AG04450 (cell line): ENCODE data around the gene LZTS3. TPM values are rescaled to one million over a fixed set of nuclear protein-coding genes. Genes with fewer than 3 reads are reported as not detected.

Experiments
- CTCF ChIA-PET: fragments of 300-600, 350-600 bp; formaldehyde crosslinking; extraction: SDS; loops from one replicate; lab custom pipeline; 2022; ENCODE audit warnings: antibody characterized with exemption, inconsistent platforms; lab: Charles Lee
- POLR2A ChIA-PET: fragments of 350-600 bp; formaldehyde crosslinking; extraction: SDS; loops from one replicate; lab custom pipeline; 2021; ENCODE audit warnings: antibody characterized with exemption, inconsistent platforms; lab: Yijun Ruan, JAX
- DNase-seq: peaks from one replicate; pipeline ENCODE4 v3.0.0-alpha.2; 2011; ENCODE audit warnings: low read depth, low spot score
- H3K27ac ChIP-seq: one replicate; pipeline ENCODE4 v1.5.1; 2012; ENCODE audit warnings: low read depth, low read length, control low read depth
- H3K27me3 ChIP-seq: one replicate; pipeline ENCODE4 v1.6.0; 2012; ENCODE audit warnings: low read length; ENCODE audit not compliant: control insufficient read depth, insufficient read depth
- H3K4me3 ChIP-seq: 2 replicates; pipeline ENCODE4 v1.5.1; 2011; ENCODE audit warnings: mild to moderate bottlenecking, low read depth, low read length, control low read depth
- H3K9me3 ChIP-seq: 2 replicates; pipeline ENCODE4 v1.5.1; 2012; ENCODE audit warnings: low read length; ENCODE audit not compliant: control insufficient read depth, insufficient read depth
- polyA plus RNA-seq: library from polyadenylated mRNA; depleted of rRNA; stranded (reverse); fragments of >200 nt; gene quantifications from 2 replicates; pipeline ENCODE4 v1.2.3, GENCODE V29; 2011
- TF ChIP-seq, protein P1 (sequence below): IDR thresholded peaks from 2 replicates; pipeline ENCODE4 v1.5.1; 2011; ENCODE audit warnings: low read depth, low read length, control low read depth, inconsistent platforms

The LZTS3 gene
- polyA plus RNA-seq, 1 experiment: 2.0 TPM

DNA sequence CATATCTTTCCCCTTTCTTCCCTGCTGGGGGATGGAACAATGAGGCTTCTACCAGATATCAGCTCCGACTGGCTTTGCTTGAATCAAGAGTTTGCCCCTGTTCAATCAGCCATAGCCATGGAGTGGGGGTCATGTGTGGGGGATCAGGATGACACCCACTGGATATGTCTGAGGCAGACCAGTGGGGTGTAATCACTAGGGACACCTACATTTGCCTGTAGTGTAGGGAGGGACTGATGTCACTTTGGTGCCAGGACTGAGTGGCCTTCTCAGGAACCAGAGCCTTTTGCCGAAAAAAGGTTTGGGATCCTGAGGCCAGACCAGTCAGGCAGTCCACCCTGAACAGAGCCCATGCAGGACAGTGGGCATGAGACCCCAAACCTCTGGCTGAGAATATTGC lies 37.0 kb upstream of the LZTS3 start:
- Histone ChIP-seq H3K27ac (peak overlapping the region; percentile 42), H3K4me3 (peak overlapping the region; percentile 85), H3K9me3 (no peaks in the 10 kb centered on the region; the same call in 1 of the 2 replicates), H3K27me3 (no peaks in the 10 kb centered on the region)
- POLR2A ChIA-PET: no interaction called here
- no peak for DNase-seq
- TF ChIP-seq, protein P1, sequence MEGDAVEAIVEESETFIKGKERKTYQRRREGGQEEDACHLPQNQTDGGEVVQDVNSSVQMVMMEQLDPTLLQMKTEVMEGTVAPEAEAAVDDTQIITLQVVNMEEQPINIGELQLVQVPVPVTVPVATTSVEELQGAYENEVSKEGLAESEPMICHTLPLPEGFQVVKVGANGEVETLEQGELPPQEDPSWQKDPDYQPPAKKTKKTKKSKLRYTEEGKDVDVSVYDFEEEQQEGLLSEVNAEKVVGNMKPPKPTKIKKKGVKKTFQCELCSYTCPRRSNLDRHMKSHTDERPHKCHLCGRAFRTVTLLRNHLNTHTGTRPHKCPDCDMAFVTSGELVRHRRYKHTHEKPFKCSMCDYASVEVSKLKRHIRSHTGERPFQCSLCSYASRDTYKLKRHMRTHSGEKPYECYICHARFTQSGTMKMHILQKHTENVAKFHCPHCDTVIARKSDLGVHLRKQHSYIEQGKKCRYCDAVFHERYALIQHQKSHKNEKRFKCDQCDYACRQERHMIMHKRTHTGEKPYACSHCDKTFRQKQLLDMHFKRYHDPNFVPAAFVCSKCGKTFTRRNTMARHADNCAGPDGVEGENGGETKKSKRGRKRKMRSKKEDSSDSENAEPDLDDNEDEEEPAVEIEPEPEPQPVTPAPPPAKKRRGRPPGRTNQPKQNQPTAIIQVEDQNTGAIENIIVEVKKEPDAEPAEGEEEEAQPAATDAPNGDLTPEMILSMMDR: no peak
- CTCF ChIA-PET: interaction anchor here (0.5 to 2.7 kb wide), 2 partner anchors 8 to 52 kb away, joined by 3 to 16 read pairs; no protein-coding TSS in a partner anchor

DNA sequence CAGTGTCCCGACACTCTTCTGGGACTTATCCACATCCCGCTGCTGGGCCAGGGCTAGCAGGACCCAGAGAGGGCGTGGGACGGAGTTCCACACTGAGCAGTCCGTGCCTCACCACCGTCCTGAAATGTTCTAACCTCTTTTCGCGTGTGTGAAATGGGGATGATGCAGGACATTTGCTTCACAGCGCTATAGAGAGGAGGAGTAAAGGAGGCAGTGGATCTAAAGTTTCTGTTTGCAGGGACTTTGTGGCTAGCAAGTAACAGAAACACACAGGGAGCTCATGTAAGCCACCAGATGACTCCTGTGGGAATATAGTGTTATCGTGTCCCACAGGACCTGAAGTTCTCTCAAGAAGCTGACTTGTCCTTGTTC lies 36.6 kb upstream of the LZTS3 start:
- Histone ChIP-seq H3K9me3 (no peaks in the 10 kb centered on the region; the same call in 1 of the 2 replicates), H3K27me3 (no peaks in the 10 kb centered on the region), H3K4me3 (peak overlapping the region; percentile 85), H3K27ac (peak overlapping the region; percentile 75)
- TF ChIP-seq, protein P1: no peak
- ChIA-PET POLR2A (no interaction called here), CTCF (interaction anchor here (2.7 kb wide), 1 partner anchor 9 kb away, joined by 16 read pairs; no protein-coding TSS in a partner anchor)
- no peak for DNase-seq

DNA sequence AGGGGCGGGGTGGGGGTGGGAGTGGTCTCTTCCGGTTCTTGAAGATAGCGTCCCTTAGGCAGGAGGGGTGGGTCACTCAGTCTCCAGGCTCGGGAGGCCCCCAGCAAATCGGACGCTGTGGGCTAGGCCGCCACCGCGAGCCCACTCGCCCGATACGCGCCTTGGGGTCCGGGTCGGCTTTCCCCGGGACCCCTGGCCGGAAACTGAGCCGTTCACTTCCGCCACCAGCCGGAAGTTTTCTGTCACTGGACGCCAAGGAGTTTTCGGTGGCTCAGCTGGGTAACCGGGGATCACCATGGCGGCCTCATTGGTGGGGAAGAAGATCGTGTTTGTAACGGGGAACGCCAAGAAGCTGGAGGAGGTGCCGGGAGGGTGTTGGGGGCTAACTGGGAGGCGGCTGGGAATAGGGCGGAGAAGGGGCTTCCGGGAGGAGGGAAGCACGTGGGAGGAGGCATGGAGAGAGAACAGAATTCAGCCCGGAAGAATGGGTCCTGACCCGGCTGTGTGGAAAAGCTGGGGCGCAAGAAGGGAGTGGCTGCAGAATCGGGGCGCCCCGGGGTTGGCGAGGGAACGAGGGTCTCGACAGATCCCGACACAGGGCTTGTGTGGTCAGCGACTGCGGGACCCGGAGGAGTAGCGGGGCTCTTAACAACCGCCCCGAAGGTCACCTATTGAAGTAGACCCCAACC lies 36.1 kb upstream of the LZTS3 start, which contains the start of gene ITPA:
Gene ITPA, plus strand, starts transcription at position 242 of the 689 bp plus-strand sequence. Its CDS starts 54 bp downstream, at position 296.
- H3K27me3 ChIP-seq: no peaks in the 10 kb centered on the region
- TF ChIP-seq, protein P1: no peak
- POLR2A ChIA-PET: no interaction called here
- peak within 1 kb of the TSS; percentile 85 for H3K4me3 ChIP-seq
- CTCF ChIA-PET: interaction anchor here (2.7 kb wide), 1 partner anchor 9 kb away, joined by 16 read pairs; no protein-coding TSS in a partner anchor
- DNase-seq: no peak
- peak within 1 kb of the TSS; percentile 75 for H3K27ac ChIP-seq
- H3K9me3 ChIP-seq: no peaks in the 10 kb centered on the region; the same call in 1 of the 2 replicates

DNA sequence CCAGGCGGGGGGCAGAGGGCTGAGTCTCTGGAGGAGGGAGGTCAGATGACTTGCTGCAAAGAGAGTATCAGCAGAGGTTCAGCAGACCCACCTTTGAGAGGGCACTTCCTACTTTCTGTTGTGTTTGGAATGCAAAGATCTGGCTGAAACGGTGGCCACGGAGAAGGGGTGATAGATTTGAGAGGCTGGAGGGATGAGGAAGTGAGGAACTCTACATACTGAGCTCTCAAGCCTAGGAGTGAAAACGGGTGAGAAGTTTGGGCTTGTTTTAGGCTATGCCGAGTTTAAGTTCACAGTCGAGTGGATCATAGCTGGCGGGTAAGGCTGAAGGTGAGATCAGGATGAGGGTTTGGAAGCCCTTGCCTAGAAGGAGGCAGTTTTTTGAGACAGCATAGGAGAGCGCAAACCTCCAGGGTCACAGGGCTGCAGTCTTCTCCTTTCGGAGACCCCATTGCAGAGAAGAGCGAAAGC lies 35.5 kb upstream of the LZTS3 start:
- H3K4me3 ChIP-seq: peak overlapping the region; percentile 85
- H3K27me3 ChIP-seq: no peaks in the 10 kb centered on the region
- H3K27ac ChIP-seq: peak overlapping the region; percentile 75
- TF ChIP-seq, protein P1: no peak
- no peaks in the 10 kb centered on the region; the same call in 1 of the 2 replicates for H3K9me3 ChIP-seq
- POLR2A ChIA-PET: interaction anchor here (0.6 kb wide), 1 partner anchor 54 kb away, joined by 5 read pairs; no protein-coding TSS in a partner anchor
- DNase-seq: no peak
- CTCF ChIA-PET: interaction anchor here (2.7 kb wide), 1 partner anchor 10 kb away, joined by 16 read pairs; no protein-coding TSS in a partner anchor
